SK-N-SH (cell line): Measurements from ENCODE around the gene AHCYL2. TPM values are rescaled to one million over a fixed set of nuclear protein-coding genes. Genes with fewer than 3 reads are reported as not detected.
A peak's percentile ranks its signal among the peaks of the same experiment; 100 is the strongest.
"Not testable (repeated sequence)": the region's sequence is repeated elsewhere in the genome, so short reads cannot be mapped to it uniquely, and the experiment has no call there.

Experiments used
- CTCF ChIA-PET: fragments of 300-600, 350-600 bp; formaldehyde crosslinking; extraction: SDS; loops from one replicate; lab custom pipeline; 2021; lab: Yijun Ruan, JAX
- POLR2A ChIA-PET: fragments of 350-600 bp; sonication (Branson Sonifier 250); formaldehyde crosslinking; extraction: SDS; loops from one replicate; lab custom pipeline; 2020; ENCODE audit warnings: antibody characterized with exemption, inconsistent platforms; lab: Yijun Ruan, JAX
- DNase-seq: peaks from one replicate; pipeline ENCODE4 v3.0.0; 2012
- H2AFZ ChIP-seq: fragments of 200-600 bp; sonication (generic); 2 replicates; pipeline ENCODE4 v1.8.1; 2016; ENCODE audit warnings: antibody characterized with exemption, mild to moderate bottlenecking, low read depth
- H3F3A ChIP-seq: fragments of 200-600 bp; sonication (generic); replicated peaks from 2 replicates; pipeline ENCODE3; 2016; ENCODE audit warnings: antibody characterized with exemption, mild to moderate bottlenecking; ENCODE audit not compliant: insufficient read depth
- H3K27ac ChIP-seq, 2 experiments: fragments of 200-500 bp in 1 of 2; fragments of 200-600 bp in 1 of 2; sonication (Bioruptor generic) in 1 of 2; sonication (generic), shearing (Covaris generic) in 1 of 2; 2 replicates each; pipeline versions ENCODE4 v1.5.1 to v1.6.1; 2014 to 2016; ENCODE audit warnings: low read depth in 2 of 2, inconsistent platforms in 1 of 2, low read length in 1 of 2, mild to moderate bottlenecking in 1 of 2, mixed read lengths in 1 of 2
- H3K27me3 ChIP-seq: fragments of 200-600 bp; sonication (generic), shearing (Covaris generic); 2 replicates; pipeline ENCODE4 v1.6.1; 2016; ENCODE audit warnings: mixed run types; ENCODE audit not compliant: insufficient read depth
- H3K36me3 ChIP-seq, 2 experiments: fragments of 200-500 bp in 1 of 2; fragments of 200-600 bp in 1 of 2; sonication (Bioruptor generic) in 1 of 2; sonication (generic) in 1 of 2; replicated peaks in 1 of 2; 2 replicates each; pipeline versions ENCODE3 to v1.5.1; 2014 to 2016; ENCODE audit warnings: low read length in 1 of 2, mild to moderate bottlenecking in 1 of 2; ENCODE audit not compliant: insufficient read depth in 2 of 2, control insufficient read depth in 1 of 2
- H3K4me1 ChIP-seq, 2 experiments: fragments of 200-500 bp in 1 of 2; fragments of 200-600 bp in 1 of 2; sonication (Bioruptor generic) in 1 of 2; sonication (generic), shearing (Covaris generic) in 1 of 2; 2 replicates each; pipeline versions ENCODE4 v1.5.1 to v1.6.1; 2014 to 2016; ENCODE audit warnings: low read depth in 1 of 2, low read length in 1 of 2, mixed run types in 1 of 2; ENCODE audit not compliant: insufficient read depth in 2 of 2, control insufficient read depth in 1 of 2
- H3K4me2 ChIP-seq: fragments of 200-600 bp; sonication (generic), shearing (Covaris generic); 2 replicates; pipeline ENCODE4 v1.6.1; 2017; ENCODE audit warnings: mixed run types
- H3K4me3 ChIP-seq, 2 experiments: fragments of 200-500 bp in 1 of 2; fragments of 200-600 bp in 1 of 2; sonication (Bioruptor generic) in 1 of 2; sonication (generic), shearing (Covaris generic) in 1 of 2; 2 replicates each; pipeline versions ENCODE4 v1.5.1 to v1.8.1; 2014 to 2016; ENCODE audit warnings: low read depth in 2 of 2, inconsistent platforms in 1 of 2, low read length in 1 of 2, mild to moderate bottlenecking in 1 of 2, mixed read lengths in 1 of 2, moderate library complexity in 1 of 2
- H3K79me2 ChIP-seq: fragments of 200-600 bp; sonication (generic); 2 replicates; pipeline ENCODE4 v1.8.1; 2017; ENCODE audit warnings: mild to moderate bottlenecking; ENCODE audit not compliant: insufficient read depth
- H3K9ac ChIP-seq: fragments of 200-600 bp; sonication (generic); 2 replicates; pipeline ENCODE4 v1.6.1; 2017; ENCODE audit warnings: mixed run types
- H3K9me2 ChIP-seq: fragments of 200-600 bp; sonication (generic); 2 replicates; pipeline ENCODE4 v1.6.1; 2017; ENCODE audit warnings: mixed run types
- H3K9me3 ChIP-seq: fragments of 200-600 bp; sonication (generic); 2 replicates; pipeline ENCODE4 v1.6.1; 2017; ENCODE audit warnings: mixed run types, mild to moderate bottlenecking, moderate library complexity
- H4K20me1 ChIP-seq: fragments of 200-600 bp; sonication (generic); 2 replicates; pipeline ENCODE4 v1.6.1; 2017; ENCODE audit warnings: mild to moderate bottlenecking, mixed run types; ENCODE audit not compliant: insufficient read depth
- CHD2 ChIP-seq: fragments of 150-350 bp; IDR thresholded peaks from 2 replicates; pipeline ENCODE4 v1.6.1; 2018; ENCODE audit warnings: low read length; ENCODE audit not compliant: partially characterized antibody
- CTCF ChIP-seq: fragments of 200-600 bp; sonication (generic); IDR thresholded peaks from 2 replicates; pipeline ENCODE4 v1.6.1; 2017; ENCODE audit warnings: antibody characterized with exemption, mild to moderate bottlenecking, moderate library complexity
- FOXJ3 ChIP-seq: sonication (generic); formaldehyde crosslinking; IDR thresholded peaks from 2 replicates; pipeline ENCODE4 v1.5.1; 2020; ENCODE audit warnings: mild to moderate bottlenecking, missing genetic modification reagents
- MAX ChIP-seq: IDR thresholded peaks from 2 replicates; pipeline ENCODE4 v1.4.0; 2012; ENCODE audit warnings: low read depth
- NRF1 ChIP-seq: IDR thresholded peaks from 2 replicates; pipeline ENCODE4 v1.6.1; 2012; ENCODE audit warnings: low read depth, mild to moderate bottlenecking, low read length
- POLR2AphosphoS5 ChIP-seq: IDR thresholded peaks from 2 replicates; pipeline ENCODE4 v1.6.1; 2012; ENCODE audit warnings: low read depth, low read length
- RAD21 ChIP-seq: IDR thresholded peaks from 2 replicates; pipeline ENCODE4 v1.6.1; 2012; ENCODE audit warnings: mild to moderate bottlenecking, low read length
- RFX5 ChIP-seq: IDR thresholded peaks from 2 replicates; pipeline ENCODE4 v1.6.1; 2012; ENCODE audit warnings: mild to moderate bottlenecking, improper control_type of control experiment, low read length
- YY1 ChIP-seq: IDR thresholded peaks from 2 replicates; pipeline ENCODE4 v1.4.0; 2012; ENCODE audit warnings: low read depth, mild to moderate bottlenecking
- WGBS: methylation state at CpG from one replicate; pipeline ENCODE4 v1.1.6; 2017; ENCODE audit warnings: low lambda C conversion rate; 5-methylcytosine and 5-hydroxymethylcytosine counted together
- polyA plus RNA-seq, 3 experiments: library from polyadenylated mRNA; depleted of rRNA; stranded (reverse); fragments of >200 nt; gene quantifications; 2 replicates each; pipeline ENCODE4 v1.2.3, GENCODE V29; 2012

The AHCYL2 gene
- polyA plus RNA-seq, 1 of the 3 experiments (the other 2 are of a cell fraction): 20.4 TPM

- Histone ChIP-seq H3K27ac (no peak overlapping the region), H3K9me2 (no peaks in the 10 kb centered on the region), H3K9me3 (no peaks in the 10 kb centered on the region), H3K27me3 (no peaks in the 10 kb centered on the region), H2AFZ (no peak overlapping the region), H3K9ac (no peak overlapping the region), H4K20me1 (no peaks in the 10 kb centered on the region)
- CTCF ChIA-PET: interaction anchor here (0.6 to 2.7 kb wide), 11 partner anchors 12 to 96 kb away, joined by 3 to 15 read pairs (median 3); no protein-coding TSS in a partner anchor
- POLR2A ChIA-PET: no interaction called here
- no peak for DNase-seq
- TF ChIP-seq RAD21: peak; percentile 36
- TF ChIP-seq CTCF: peak; percentile 15; the same call in 1 of the 2 replicates
- no peak for TF ChIP-seq YY1
- TF ChIP-seq, all 33 proteins: peak for 2
- no peaks in the 10 kb centered on the region for H3F3A ChIP-seq
- 84% methylated on average over 3 of the region's 3 CpGs for WGBS
- no peaks in the 10 kb centered on the region; a peak in 1 of 4 replicates for H3K4me1 ChIP-seq
- H3K4me3 ChIP-seq: no peak overlapping the region
- no peaks in the 10 kb centered on the region for H3K79me2 ChIP-seq
- H3K36me3 ChIP-seq: peaks cover 17 to 19% of the 10 kb centered on the region in 2 experiments
- H3K4me2 ChIP-seq: no peak overlapping the region
Observed at GRCh38 chr7:129401967-129402860, 177.4 kb downstream of the AHCYL2 start.

- H3K9ac ChIP-seq: no peak overlapping the region
- no peaks in the 10 kb centered on the region for H3K9me2 ChIP-seq
- H3K4me2 ChIP-seq: no peak overlapping the region
- no peaks in the 10 kb centered on the region for H3K79me2 ChIP-seq
- H4K20me1 ChIP-seq: no peaks in the 10 kb centered on the region
- ChIA-PET CTCF (interaction anchor here (0.6 to 4.9 kb wide), 8 partner anchors 10 to 187 kb away, joined by 3 to 24 read pairs (median 3); no protein-coding TSS in a partner anchor), POLR2A (no interaction called here)
- no peak for DNase-seq
- no peaks in the 10 kb centered on the region for H3K9me3 ChIP-seq
- H3K4me1 ChIP-seq: no peaks in the 10 kb centered on the region; a peak in 1 of 4 replicates
- no peak overlapping the region for H3K27ac ChIP-seq
- peaks cover 19 to 22% of the 10 kb centered on the region in 2 experiments for H3K36me3 ChIP-seq
- no peak overlapping the region for H3K4me3 ChIP-seq
- H3F3A ChIP-seq: no peaks in the 10 kb centered on the region
- TF ChIP-seq NRF1 (no peak), RFX5 (no peak), FOXJ3 (CRISPR knock-in tag) (no peak), CHD2 (no peak), CTCF (no peak), POLR2AphosphoS5 (no peak), MAX (no peak)
- H2AFZ ChIP-seq: no peak overlapping the region
- no peaks in the 10 kb centered on the region for H3K27me3 ChIP-seq
Observed at GRCh38 chr7:129405527-129405926, 180.7 kb downstream of the AHCYL2 start.

GRCh38 chr7:129410238-129410637 is 185.4 kb downstream of the AHCYL2 start:
- H3K4me3 ChIP-seq, H2AFZ ChIP-seq, H3F3A ChIP-seq, H3K9ac ChIP-seq, H3K4me2 ChIP-seq, H3K4me1 ChIP-seq, H4K20me1 ChIP-seq, POLR2A ChIA-PET, H3K79me2 ChIP-seq, H3K9me2 ChIP-seq, H3K27me3 ChIP-seq, H3K27ac ChIP-seq, H3K9me3 ChIP-seq, DNase-seq: not testable (repeated sequence)
- CTCF ChIA-PET: interaction anchor here (1.1 to 2.5 kb wide), 2 partner anchors 41 to 67 kb away, joined by 4 to 20 read pairs; no protein-coding TSS in a partner anchor
- WGBS: 91% methylated on average over 8 of the region's 8 CpGs
- H3K36me3 ChIP-seq: peaks cover 12 to 23% of the 10 kb centered on the region in 2 experiments
